Peyer's patch (tissue), 4 donors: ENCODE results near the gene SYCE3. TPM values are rescaled to one million over a fixed set of nuclear protein-coding genes. Genes with fewer than 3 reads are reported as not detected.
A peak's percentile ranks its signal among the peaks of the same experiment; 100 is the strongest.

ENCODE experiments used
- DNase-seq, 3 donors: peaks; one replicate each; pipeline ENCODE4 v3.0.0-alpha.2; 2017 to 2019
- H3K27ac ChIP-seq, 4 donors: fragments of 200-600 bp; sonication (generic); one replicate each; pipeline ENCODE4 v1.5.1; 2016 to 2019
- H3K27me3 ChIP-seq, 2 donors: fragments of 200-600 bp; sonication (generic); one replicate each; pipeline ENCODE4 v1.5.1; 2019
- H3K36me3 ChIP-seq, 3 donors: fragments of 200-600 bp; sonication (generic); one replicate each; pipeline ENCODE4 v1.5.1; 2016 to 2019
- H3K4me1 ChIP-seq, 4 donors: fragments of 200-600 bp; sonication (generic); one replicate each; pipeline ENCODE4 v1.5.1; 2016 to 2019
- H3K4me3 ChIP-seq, 4 donors: fragments of 200-600 bp; sonication (generic); 1 replicate in 3 of 4; 2 replicates in 1 of 4; pipeline ENCODE4 v1.5.1; 2016 to 2019; ENCODE audit warnings: mild to moderate bottlenecking in 1 of 4
- H3K9me3 ChIP-seq, 4 donors: fragments of 200-600 bp; sonication (generic); one replicate each; pipeline ENCODE4 v1.5.1; 2016 to 2019; ENCODE audit warnings: mild to moderate bottlenecking in 1 of 4
- POLR2A ChIP-seq, 2 donors: fragments of 450-650 bp; IDR thresholded peaks; one replicate each; pipeline ENCODE4 v1.5.1; 2017; ENCODE audit warnings: antibody characterized with exemption in 2 of 2, mild to moderate bottlenecking in 2 of 2, moderate library complexity in 2 of 2
- total RNA-seq, 4 donors: library from RNA; depleted of rRNA; stranded (reverse); fragments of >200 nt; gene quantifications; one replicate each; pipeline ENCODE4 v1.1.0, GENCODE V29; 2016
- TF ChIP-seq, protein P1 (sequence below), 6 experiments: fragments of 450-650 bp in 4 of 6; fragments of 200-600 bp in 2 of 6; sonication (generic) in 1 of 6; IDR thresholded peaks; one replicate each; pipeline ENCODE4 v1.5.1; 2017 to 2019; ENCODE audit warnings: antibody characterized with exemption in 6 of 6, mild to moderate bottlenecking in 3 of 6, moderate library complexity in 1 of 6

SYCE3 gene
- total RNA-seq, 4 donors from 2014 or later, result not detected

DNA sequence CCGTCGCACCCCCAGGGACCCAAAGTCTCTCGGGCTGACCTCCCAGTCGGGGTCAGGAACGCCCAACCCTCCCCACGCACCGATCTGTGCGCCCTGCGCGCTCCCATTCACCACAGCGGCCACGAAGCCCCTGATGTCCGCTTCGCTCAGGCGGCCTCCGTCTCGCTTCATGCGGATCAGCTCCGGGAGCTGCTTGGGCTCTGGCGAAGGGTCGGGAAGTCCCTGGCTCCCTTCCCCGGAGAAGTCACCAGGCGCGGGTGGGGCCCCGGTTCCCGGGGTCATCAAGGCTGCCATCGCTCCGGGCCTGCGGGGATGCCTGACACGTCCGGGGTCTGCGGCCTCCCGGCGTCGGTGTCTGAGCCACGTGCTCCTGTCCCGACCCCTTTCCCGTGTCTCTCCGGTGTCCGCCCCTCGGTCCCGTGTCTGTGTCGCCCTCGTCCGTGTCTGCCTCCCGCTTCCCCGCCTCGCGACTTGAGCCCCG is 33.3 kb downstream of the SYCE3 start:
- no peak for TF ChIP-seq POLR2A (IDR thresholded peaks at IDR 0.05)
- TF ChIP-seq, protein P1, sequence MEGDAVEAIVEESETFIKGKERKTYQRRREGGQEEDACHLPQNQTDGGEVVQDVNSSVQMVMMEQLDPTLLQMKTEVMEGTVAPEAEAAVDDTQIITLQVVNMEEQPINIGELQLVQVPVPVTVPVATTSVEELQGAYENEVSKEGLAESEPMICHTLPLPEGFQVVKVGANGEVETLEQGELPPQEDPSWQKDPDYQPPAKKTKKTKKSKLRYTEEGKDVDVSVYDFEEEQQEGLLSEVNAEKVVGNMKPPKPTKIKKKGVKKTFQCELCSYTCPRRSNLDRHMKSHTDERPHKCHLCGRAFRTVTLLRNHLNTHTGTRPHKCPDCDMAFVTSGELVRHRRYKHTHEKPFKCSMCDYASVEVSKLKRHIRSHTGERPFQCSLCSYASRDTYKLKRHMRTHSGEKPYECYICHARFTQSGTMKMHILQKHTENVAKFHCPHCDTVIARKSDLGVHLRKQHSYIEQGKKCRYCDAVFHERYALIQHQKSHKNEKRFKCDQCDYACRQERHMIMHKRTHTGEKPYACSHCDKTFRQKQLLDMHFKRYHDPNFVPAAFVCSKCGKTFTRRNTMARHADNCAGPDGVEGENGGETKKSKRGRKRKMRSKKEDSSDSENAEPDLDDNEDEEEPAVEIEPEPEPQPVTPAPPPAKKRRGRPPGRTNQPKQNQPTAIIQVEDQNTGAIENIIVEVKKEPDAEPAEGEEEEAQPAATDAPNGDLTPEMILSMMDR (IDR thresholded peaks at IDR 0.05), result no peak
- peaks cover 2 to 53% (median 22%) of the 10 kb centered on the region in 4 donors for H3K4me1 ChIP-seq
- H3K27me3 ChIP-seq, result no peaks in the 10 kb centered on the region
- H3K9me3 ChIP-seq, result no peaks in the 10 kb centered on the region
- peak overlapping the region; percentile 97 to 100 (median 98) for H3K27ac ChIP-seq
- H3K4me3 ChIP-seq, result peak overlapping the region; percentile 60 to 76 (median 68)
- DNase-seq, result no peak
- H3K36me3 ChIP-seq, result no peaks in the 10 kb centered on the region

DNA sequence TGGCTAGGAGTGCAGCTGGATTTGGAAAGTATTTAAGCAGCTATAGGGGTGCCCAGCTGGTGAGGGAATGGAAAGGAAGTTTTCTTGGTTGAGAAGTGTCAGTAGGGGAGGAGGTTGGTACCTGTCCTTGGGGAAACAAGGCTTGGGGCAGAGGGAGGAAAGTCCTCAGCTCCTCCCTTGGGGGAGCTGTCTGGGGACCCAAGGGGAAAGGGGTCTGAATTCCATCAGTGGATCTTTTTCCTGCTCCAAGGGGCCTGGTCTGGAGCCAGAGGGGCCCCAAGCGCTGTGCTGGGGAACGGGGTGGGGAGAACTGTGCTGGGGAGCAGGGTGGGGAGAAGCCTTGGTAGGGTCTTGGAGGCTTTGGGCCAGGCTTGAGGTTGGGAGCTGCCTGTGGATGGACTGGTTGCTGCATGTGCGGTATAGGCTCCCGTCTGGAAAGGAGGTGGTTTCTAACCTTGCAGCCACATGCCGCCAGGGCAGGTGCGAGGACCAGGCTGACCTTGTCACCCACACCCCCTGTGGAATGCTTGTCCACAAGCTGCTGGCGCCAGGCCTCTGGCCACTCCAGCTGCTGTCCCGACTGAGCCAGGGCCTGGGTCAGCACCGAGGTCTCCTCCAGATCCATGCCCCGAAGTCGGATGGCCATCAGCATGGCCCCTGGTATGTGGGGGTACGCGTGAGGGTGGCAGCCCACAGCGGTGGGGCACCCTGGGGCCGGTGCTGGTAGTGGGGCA is 33.9 kb downstream of the SYCE3 start:
- DNase-seq, result no peak
- Histone ChIP-seq H3K4me1 (peaks cover 6 to 59% (median 24%) of the 10 kb centered on the region in 4 donors), H3K36me3 (peaks cover 0 to 3% (median 0%) of the 10 kb centered on the region in 3 donors), H3K4me3 (peak overlapping the region; percentile 60 to 76 (median 68)), H3K27ac (peak overlapping the region; percentile 97 to 100 (median 98)), H3K27me3 (no peaks in the 10 kb centered on the region), H3K9me3 (no peaks in the 10 kb centered on the region)
- no peak for TF ChIP-seq POLR2A (IDR thresholded peaks at IDR 0.05)
- TF ChIP-seq, protein P1 (IDR thresholded peaks at IDR 0.05), result no peak

DNA sequence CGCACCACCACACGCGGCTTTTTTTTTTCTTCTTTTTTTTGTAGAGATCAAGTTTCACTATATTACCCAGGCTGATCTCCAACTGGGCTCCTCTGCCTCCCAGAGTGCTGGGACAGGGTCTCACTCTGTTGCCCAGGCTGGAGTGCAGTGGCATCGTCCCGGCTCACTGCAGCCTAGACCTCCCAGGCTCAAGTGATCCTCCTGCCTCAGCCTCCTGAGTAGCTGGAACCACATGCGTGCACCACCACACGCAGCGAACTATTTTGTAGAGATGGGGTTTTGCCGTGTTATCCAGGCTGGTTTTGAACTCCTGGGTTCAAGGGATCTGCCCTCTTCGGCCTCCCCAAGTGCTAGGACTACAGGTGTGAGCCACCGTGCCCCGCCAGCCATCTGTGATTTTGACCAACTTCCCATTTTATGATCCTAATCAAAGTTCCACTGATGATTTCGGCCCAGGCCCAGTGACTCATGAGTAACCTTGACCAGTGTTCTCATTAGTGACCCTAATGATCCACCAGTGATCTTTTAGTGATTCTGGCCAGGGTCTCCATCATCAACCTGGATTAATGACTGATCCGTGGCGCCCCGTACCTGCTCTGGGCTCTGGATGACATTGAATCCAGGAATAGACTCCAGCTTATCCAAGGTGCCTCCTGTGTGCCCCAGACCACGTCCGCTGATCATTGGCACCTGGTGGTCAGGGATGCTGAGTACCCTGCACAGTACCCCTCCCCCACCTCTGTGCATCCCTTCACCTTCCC is 34.6 kb downstream of the SYCE3 start:
- Histone ChIP-seq H3K27me3 (no peaks in the 10 kb centered on the region), H3K4me1 (peaks cover 6 to 65% (median 24%) of the 10 kb centered on the region in 4 donors), H3K27ac (peak overlapping the region; percentile 97 to 100 (median 98)), H3K9me3 (no peaks in the 10 kb centered on the region), H3K36me3 (peaks cover 0 to 10% (median 0%) of the 10 kb centered on the region in 3 donors), H3K4me3 (peak overlapping the region in 1 of 4 donors; percentile 76)
- TF ChIP-seq POLR2A (IDR thresholded peaks at IDR 0.05), result no peak
- TF ChIP-seq, protein P1 (IDR thresholded peaks at IDR 0.05), result no peak
- no peak for DNase-seq

DNA sequence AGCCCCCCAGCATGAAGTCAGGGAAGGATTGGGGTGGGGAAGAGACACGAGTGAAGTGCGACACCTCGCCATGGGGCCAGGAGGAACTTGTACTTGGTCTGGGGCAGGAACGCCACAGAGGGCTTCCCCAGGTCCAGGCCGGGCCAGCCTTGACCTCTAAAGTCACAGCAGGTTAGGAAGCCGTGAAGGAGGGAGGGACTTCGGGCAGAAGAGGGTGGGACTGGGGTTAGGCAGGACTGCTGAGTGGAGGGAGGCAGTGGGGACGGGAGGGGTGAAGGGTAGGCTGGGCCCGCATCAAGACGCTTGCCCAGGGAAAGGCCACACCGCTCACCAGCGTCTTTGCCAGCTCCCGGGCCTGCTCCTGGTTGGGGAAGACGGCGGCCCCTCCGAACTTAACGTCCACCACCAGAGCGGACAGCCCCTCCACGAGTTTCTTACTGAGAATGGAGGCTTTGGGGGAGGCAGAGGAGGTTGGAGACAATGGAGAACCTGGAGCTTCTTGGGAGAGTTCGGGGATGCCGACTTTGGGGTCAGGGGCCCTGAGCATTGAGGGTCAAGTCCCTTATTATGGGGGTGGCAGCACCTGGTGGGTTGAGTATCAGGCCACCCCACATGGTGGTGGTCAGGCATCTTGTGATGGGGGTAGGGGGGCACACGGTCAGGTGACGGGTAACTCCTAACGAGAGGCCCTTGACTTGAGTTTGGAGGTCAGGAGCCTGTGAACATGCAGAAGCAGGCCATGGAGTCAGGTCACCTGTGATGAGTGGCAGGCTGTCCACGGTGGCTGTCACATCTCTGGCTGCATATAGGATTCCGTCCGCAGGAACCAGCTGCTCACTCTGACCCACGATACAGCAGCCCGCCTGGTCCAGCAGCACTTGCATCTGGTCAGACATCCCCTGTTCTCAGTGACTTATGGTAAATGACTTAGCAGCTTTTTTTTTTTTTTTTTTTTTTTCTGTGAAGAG is 35.6 kb downstream of the SYCE3 start:
- Histone ChIP-seq H3K4me1 (peaks cover 6 to 60% (median 23%) of the 10 kb centered on the region in 4 donors), H3K27ac (peak overlapping the region; percentile 93 to 100 (median 97)), H3K9me3 (no peaks in the 10 kb centered on the region), H3K27me3 (no peaks in the 10 kb centered on the region), H3K4me3 (peak overlapping the region; percentile 74 to 82 (median 78)), H3K36me3 (peaks cover 0 to 20% (median 0%) of the 10 kb centered on the region in 3 donors)
- peak in 2 of 3 donors; percentile 61 to 79 for DNase-seq
- TF ChIP-seq POLR2A (IDR thresholded peaks at IDR 0.05), result no peak

DNA sequence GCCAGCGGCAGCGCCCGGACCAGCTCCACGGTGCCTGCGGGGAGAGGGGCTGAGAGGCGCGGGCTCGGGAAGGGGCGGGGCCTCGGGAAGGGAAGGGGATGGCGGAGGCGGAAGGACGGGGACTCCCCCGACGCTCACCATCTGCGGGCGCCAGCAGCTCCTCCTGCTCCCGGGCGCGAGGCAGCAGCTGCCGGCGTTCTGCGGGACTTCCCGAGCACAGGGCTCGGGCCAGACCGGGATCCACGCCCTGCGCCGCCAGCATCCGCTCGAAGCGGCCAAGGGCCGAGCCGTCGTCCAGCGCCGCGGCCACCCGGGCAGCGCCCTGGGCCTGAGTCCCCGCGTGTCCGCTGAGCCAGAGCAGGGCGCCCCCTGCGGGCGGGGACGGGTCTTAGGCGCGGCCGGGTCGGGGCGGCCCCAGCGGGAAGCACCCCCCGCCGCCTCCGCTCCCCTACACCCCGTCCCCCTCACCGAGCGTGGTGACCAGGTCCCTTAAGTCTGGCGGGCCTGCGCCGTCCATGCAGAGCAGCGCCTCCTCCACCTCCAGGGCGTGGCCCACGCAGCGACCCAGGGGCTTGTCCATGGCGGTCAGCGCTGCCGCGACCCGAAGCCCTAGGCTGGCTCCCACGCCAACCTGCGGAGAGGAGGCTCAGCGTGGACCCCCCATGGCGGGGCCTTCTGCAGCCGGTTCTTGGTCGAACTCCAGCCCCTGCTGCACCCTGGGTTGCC is 36.4 kb downstream of the SYCE3 start:
- Histone ChIP-seq H3K4me1 (peaks cover 6 to 59% (median 22%) of the 10 kb centered on the region in 4 donors), H3K27me3 (no peaks in the 10 kb centered on the region)
- TF ChIP-seq, protein P1 (IDR thresholded peaks at IDR 0.05), result peak; percentile 65 to 95 (median 74)
- peak in 1 of 2 donors; percentile 36 for TF ChIP-seq POLR2A (IDR thresholded peaks at IDR 0.05)

More for the DNA sequence above, 36.4 kb downstream of the SYCE3 start:
- no peaks in the 10 kb centered on the region for H3K9me3 ChIP-seq
- peak overlapping the region; percentile 93 to 100 (median 97) for H3K27ac ChIP-seq
- peak overlapping the region; percentile 74 to 82 (median 78) for H3K4me3 ChIP-seq
- peaks cover 0 to 29% (median 0%) of the 10 kb centered on the region in 3 donors for H3K36me3 ChIP-seq
- peak; percentile 84 to 93 (median 89) for DNase-seq
